Lower leg skin (tissue), 3 donors: ENCODE measurements around the gene IFNGR2.

Experiments
- CTCF ChIP-seq, 3 donors: fragments of 450-650 bp; IDR thresholded peaks; one replicate each; pipeline ENCODE4 v1.5.1; 2016; ENCODE audit warnings: antibody characterized with exemption in 3 of 3, mild to moderate bottlenecking in 3 of 3, moderate library complexity in 2 of 3
- POLR2A ChIP-seq, 2 donors: fragments of 450-650 bp; IDR thresholded peaks; one replicate each; pipeline ENCODE4 v1.6.1; 2016 to 2017; ENCODE audit warnings: antibody characterized with exemption in 2 of 2, mild to moderate bottlenecking in 1 of 2, moderate library complexity in 1 of 2

- TF ChIP-seq CTCF (IDR thresholded peaks at IDR 0.05) (no peak), POLR2A (IDR thresholded peaks at IDR 0.05) (no peak)
These were observed 33.9 kb downstream of the IFNGR2 start for GRCh38 chr21:33437140-33437539.
